K562 treated with DMSO at 1 percent for 12 hours (cell line): Measurements from ENCODE around the gene NLRP5. TPM values are rescaled to one million over a fixed set of nuclear protein-coding genes. Genes with fewer than 3 reads are reported as not detected.

Experiments
- total RNA-seq: library from RNA; unstranded; fragments of 300-600 nt; gene quantifications from 2 replicates; pipeline ENCODE4 v1.2.3, GENCODE V29; 2022; ENCODE audit not compliant: insufficient read depth

The NLRP5 gene
- 1.3 TPM in 1 of 2 replicates, not detected in the other for total RNA-seq

GRCh38 chr19:55986487-55986886 lies at the start of gene NLRP5:
Gene NLRP5 (plus strand): TSS chr19:55986775.

GRCh38 chr19:55947532-55947931 lies 39.0 kb upstream of the NLRP5 start, which contains the start of gene NLRP8:
Gene NLRP8 (plus strand): TSS chr19:55947832.

Other genes with a start within 250 kb of the NLRP5 start
- gene NLRP9, start 248.4 kb upstream of the NLRP5 start, total RNA-seq: not detected in 2 replicates
- 1.9 and 3.0 TPM in 2 replicates for gene RFPL4A, start 227.7 kb upstream of the NLRP5 start, total RNA-seq
- 1.5 TPM in 1 of 2 replicates, not detected in the other for gene RFPL4AL1, start 217.7 kb upstream of the NLRP5 start, total RNA-seq
- 0.92 and 1.9 TPM in 2 replicates for gene NLRP11, start 154.8 kb upstream of the NLRP5 start, total RNA-seq
- gene NLRP4, start 150.2 kb upstream of the NLRP5 start, total RNA-seq: 2.2 and 2.4 TPM in 2 replicates
- gene NLRP13, start 54.4 kb upstream of the NLRP5 start, total RNA-seq: not detected in 2 replicates
- not detected in 2 replicates for gene NLRP8, start 38.9 kb upstream of the NLRP5 start, total RNA-seq
- 35.0 and 47.2 TPM in 2 replicates for gene ZNF787, start 134.5 kb downstream of the NLRP5 start, total RNA-seq
- gene ZNF444, start 154.5 kb downstream of the NLRP5 start, total RNA-seq: 28.0 and 46.0 TPM in 2 replicates
- gene GALP, start 189.2 kb downstream of the NLRP5 start, total RNA-seq: not detected in 2 replicates
- gene ZSCAN5B, start 211.0 kb downstream of the NLRP5 start, total RNA-seq: not detected in 2 replicates
- not detected in 2 replicates for gene ZSCAN5C, start 215.5 kb downstream of the NLRP5 start, total RNA-seq